Panc1 (cell line): Measurements from ENCODE around the gene FLT3.

Experiments
- CTCF ChIP-seq: fragments of 450-650 bp; IDR thresholded peaks from 2 replicates; pipeline ENCODE4 v1.5.1; 2017; ENCODE audit warnings: mild to moderate bottlenecking
- POLR2AphosphoS5 ChIP-seq: IDR thresholded peaks from 2 replicates; pipeline ENCODE4 v1.6.1; 2012; ENCODE audit warnings: mild to moderate bottlenecking, low read depth, low read length, moderate library complexity
- REST ChIP-seq, 2 experiments: IDR thresholded peaks; 2 replicates each; pipeline ENCODE4 v1.6.1; 2011 to 2012; ENCODE audit warnings: low read depth in 2 of 2, control low read depth in 1 of 2, low read length in 1 of 2, mild to moderate bottlenecking in 1 of 2, moderate library complexity in 1 of 2; ENCODE audit not compliant: insufficient read depth in 1 of 2
- SIN3A ChIP-seq: IDR thresholded peaks from 2 replicates; pipeline ENCODE4 v1.6.1; 2012; ENCODE audit warnings: low read depth, mild to moderate bottlenecking, low read length, moderate library complexity, borderline replicate concordance; ENCODE audit not compliant: insufficient read depth

GRCh38 chr13:27973961-27974662 lies 126.3 kb downstream of the FLT3 start:
- TF ChIP-seq POLR2AphosphoS5 (no peak), CTCF (no peak), REST (IDR thresholded peaks at IDR 0.05; ENCODE audit: insufficient read depth in 1 of 2, low read depth in 2 of 2, low read length in 1 of 2) (no peak), SIN3A (no peak)
